Subcutaneous adipose tissue (tissue), 4 donors: ENCODE results near the gene TRIM28. TPM values are rescaled to one million over a fixed set of nuclear protein-coding genes. Genes with fewer than 3 reads are reported as not detected.

Experiments
- total RNA-seq, 4 donors: library from RNA; depleted of rRNA; stranded (reverse); fragments of >200 nt; gene quantifications; one replicate each; pipeline ENCODE4 v1.1.0, GENCODE V29; 2016
- TF ChIP-seq, protein P1 (sequence below): fragments of 450-650 bp; IDR thresholded peaks from one replicate; pipeline ENCODE4 v1.5.1; 2016; ENCODE audit warnings: low read depth, mild to moderate bottlenecking, control low read depth, antibody characterized with exemption, moderate library complexity

TRIM28 gene
- total RNA-seq, 4 donors from 2014 or later = 87.9 to 163 (median 119) TPM

DNA sequence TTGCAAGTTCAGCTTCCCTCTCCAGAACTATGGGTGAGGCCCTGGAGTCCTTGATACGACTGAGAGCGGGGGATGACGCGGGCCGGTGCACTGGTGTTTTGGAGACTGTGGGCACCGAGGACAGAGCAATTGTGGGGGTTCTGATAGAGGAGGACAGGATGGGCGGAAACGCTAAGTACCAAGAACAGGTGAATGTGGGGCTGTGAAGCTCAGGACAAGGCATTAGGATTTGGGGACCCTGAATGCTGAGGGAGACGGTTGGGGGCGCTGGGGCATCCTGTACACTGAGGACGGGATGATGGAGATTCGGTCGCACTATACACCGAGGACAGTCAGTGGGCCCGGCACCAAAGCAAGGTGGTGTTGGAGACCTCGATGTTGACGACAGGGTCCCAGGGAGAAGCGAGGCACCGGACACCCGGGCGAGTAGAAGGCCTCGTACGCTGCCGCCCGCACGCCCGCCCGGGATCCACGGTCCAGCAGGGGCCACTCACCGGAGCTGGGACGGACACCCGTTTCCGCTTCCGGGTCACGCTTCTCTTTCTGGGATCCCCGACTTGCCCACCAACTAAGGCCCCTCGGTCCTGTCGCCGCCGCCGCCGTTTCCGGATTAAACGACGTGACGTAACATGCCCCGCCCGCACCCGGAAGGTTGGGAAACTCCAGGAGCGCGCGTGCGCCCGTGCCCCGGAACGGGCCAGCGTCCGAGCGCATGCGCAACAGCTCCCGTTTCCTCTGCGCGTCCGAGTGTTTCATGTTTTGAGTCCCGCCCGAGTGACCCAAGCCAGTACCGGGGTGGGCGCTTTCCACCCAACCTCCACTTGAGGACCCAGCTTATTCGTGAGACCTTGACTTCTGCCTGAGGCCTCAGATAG, 10.9 kb downstream of the TRIM28 start, which contains the start of gene CHMP2A:
Gene CHMP2A, minus strand, starts transcription at position 612 of the 875 bp plus-strand sequence. CDS start 893 bp downstream, outside the sequence.
- TF ChIP-seq, protein P1, sequence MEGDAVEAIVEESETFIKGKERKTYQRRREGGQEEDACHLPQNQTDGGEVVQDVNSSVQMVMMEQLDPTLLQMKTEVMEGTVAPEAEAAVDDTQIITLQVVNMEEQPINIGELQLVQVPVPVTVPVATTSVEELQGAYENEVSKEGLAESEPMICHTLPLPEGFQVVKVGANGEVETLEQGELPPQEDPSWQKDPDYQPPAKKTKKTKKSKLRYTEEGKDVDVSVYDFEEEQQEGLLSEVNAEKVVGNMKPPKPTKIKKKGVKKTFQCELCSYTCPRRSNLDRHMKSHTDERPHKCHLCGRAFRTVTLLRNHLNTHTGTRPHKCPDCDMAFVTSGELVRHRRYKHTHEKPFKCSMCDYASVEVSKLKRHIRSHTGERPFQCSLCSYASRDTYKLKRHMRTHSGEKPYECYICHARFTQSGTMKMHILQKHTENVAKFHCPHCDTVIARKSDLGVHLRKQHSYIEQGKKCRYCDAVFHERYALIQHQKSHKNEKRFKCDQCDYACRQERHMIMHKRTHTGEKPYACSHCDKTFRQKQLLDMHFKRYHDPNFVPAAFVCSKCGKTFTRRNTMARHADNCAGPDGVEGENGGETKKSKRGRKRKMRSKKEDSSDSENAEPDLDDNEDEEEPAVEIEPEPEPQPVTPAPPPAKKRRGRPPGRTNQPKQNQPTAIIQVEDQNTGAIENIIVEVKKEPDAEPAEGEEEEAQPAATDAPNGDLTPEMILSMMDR = no peak

DNA sequence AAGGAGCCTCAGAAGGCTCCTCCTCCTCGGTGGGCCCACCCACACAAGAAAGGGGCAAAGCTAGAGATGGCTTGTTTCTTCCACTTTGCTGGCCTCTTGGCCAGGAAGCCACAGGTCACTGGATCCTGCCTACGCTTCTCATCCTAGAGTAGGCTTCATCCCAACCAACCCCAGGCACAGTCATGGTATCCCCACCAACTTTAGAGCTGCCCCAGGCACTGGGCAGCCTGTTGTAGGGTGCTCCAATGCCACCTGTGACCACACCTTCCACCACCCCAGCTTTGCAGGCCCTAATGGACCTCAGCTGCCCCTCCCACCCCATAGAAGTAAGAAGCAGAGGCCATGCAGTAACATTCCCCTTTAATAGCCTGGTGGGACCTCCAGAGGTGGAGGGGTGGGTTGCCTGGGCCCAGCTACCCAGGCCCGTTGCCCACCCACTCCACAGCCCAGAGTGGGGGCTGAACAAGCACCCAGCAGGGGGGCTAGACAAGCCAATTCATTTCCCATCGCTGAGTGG, 11.6 kb downstream of the TRIM28 start:
- TF ChIP-seq, protein P1 = no peak

DNA sequence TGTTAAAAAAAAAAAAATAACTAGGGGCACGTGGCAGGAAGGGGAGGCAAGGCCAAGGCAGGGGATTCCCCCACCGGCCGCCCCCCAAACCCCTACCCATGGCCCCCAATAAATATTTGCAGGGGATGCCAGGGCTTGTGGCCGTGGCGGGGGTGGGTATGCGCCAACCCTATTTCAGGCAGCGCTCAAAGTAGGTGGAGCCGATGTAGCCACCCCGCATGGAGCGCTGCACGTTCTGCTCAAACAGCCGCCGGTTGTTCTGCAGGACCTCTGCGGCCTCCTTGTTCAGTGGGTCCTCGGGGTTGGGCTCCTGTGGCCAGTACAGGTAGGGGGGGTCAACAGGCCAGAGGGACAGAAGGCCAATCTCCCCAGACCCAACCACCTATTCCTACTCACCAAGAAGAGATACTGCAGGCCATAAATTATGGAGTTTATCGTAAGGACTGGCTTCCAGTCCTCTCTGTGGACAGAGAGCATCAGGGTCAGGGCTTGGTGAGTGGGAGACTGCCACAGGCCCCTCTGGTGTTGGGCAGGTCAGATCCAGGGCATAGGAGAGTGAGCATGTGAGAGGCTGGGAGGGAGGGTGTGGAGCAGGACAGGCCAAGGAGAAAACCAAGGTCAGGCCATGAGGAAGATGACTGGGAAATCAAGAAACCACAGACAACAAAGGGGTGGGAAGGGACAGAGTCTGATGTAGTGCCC, 12.2 kb downstream of the TRIM28 start:
- TF ChIP-seq, protein P1 = no peak

DNA sequence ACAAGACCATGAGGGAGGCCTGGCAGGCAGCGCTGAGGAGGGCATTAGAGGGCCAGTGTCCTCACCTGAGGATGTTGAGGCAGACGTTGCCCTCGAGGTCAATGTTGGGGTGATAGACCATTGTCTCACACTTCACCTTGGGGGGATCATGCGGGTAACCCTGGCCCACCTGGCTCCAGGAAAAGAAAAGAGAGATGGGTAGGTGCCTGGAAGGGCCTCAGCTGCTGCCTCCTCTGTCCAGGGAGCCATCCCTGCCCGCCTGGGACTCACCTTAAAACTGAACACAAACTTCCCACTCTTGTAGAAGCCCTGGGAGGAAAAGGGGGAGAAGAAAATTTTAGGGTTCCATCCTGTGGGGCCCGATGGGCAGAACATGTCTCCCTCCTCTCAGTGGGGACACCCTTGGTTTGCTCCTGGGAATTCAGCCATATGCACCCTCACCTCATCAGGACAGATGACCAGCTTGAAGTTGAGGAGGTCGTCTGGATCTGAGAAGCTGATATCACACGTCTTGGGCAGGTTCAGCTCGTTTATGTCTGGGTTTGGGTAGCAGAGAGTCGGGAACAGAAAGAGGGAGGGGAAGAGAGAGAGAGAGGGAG, 12.9 kb downstream of the TRIM28 start:
- TF ChIP-seq, protein P1 = no peak

DNA sequence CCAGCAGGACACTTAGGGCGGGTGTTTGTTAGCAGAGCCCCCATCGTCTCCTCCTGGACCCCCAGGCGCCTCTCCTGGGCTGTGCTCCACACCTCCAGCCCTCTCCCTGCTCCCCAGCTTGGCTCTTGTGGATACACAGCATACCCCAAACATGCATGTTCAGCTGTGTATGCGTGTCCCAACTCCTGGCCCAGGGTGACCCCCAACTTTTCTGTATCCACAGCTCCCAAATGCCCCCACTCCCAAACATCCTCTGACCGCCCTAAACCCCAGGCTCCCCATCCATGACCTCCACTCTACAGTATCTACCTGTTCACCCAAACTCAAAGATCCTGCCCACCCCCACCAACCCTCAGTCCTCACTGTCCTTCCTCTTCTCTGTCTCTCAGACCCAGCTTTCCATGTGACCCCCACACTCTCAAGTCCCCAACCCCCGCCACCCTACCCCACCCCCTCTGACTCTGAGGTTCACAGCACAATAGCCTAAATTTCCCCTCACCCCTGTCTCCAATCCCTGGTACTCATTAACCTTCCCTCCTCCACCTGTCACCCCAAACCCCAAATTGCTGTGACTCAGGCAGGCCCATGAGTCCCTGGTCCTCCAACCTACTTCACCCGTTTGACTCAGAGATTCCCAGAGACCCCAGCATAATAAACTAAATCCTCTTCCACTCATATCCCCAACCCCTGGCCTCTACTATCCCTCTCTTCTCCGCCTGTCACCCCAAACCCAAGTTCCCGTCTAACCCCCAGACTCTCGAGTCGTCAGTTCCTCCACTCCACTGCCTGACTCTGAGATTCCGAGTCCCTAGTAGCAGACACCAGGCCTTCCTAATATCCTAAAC, 13.6 kb downstream of the TRIM28 start:
- TF ChIP-seq, protein P1 = no peak

DNA sequence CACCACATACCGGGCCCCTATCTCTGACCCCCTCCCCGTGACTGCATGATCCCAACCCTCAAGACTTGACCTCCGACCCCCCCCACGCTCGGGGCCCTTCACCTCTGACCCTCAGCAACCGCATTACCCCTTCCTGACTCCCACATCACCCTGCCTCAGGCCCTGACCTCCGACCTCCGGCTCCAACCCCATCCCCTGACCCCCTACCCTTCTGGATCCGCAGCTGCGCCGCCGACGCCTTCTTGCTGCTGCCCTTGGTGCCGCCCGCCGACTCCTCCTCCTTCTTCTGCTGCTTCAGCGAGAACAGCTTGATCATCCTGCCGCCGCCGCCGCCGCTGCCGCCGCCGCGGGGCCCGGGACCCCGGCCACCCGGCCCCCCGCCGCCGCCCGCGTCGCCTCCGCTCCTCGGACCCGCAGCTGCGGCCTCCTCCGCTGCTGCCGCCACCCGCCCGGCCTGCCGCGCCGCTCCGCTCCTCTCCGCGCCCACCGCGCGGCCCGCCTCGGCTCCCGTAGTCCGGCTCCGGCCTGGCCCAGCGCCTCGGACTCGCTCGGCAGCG, 14.3 kb downstream of the TRIM28 start, which contains the start of gene UBE2M:
Gene UBE2M, minus strand, starts transcription at position 546 of the 557 bp plus-strand sequence. Its CDS starts 230 bp downstream, at position 316.
- TF ChIP-seq, protein P1 = no peak
